DMS 273 (cell line): Measurements from ENCODE around the gene ZMYND11.
"Not testable (repeated sequence)": the region's sequence is repeated elsewhere in the genome, so short reads cannot be mapped to it uniquely, and the experiment has no call there.

Experiments
- DNase-seq: peaks from one replicate; lab custom pipeline; 2025; ENCODE audit not compliant: unreplicated experiment; lab: John Stamatoyannopoulos, UW

ZMYND11 gene

DNA sequence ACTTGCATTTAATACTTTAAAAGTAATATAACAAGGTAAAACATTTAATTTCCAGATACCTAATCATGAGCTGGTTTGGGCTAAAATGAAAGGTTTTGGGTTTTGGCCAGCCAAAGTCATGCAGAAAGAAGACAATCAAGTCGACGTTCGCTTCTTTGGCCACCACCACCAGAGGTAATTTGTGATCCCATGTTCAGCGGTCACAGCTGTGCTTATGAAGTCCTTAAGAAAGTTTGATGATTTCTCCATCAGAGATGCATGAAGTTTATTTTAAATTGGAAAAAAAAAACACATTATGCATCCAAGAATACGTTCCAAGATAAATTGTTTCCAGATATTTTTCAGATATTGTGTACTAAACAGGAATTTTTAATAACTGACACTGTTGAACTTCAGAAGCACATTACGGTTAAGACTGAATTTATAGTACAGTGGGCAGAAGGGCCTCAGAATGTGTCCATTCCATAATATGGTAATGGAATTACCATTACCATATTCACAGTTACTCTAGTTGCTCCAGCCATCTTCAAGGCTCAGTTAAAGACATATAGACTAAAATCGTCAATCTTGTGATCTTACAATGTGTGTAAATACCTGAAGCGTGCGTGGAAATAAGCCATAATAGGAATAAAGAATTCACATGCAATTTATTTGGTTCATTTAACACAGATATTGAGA, 106.8 kb downstream of the ZMYND11 start:
- no peak for DNase-seq

DNA sequence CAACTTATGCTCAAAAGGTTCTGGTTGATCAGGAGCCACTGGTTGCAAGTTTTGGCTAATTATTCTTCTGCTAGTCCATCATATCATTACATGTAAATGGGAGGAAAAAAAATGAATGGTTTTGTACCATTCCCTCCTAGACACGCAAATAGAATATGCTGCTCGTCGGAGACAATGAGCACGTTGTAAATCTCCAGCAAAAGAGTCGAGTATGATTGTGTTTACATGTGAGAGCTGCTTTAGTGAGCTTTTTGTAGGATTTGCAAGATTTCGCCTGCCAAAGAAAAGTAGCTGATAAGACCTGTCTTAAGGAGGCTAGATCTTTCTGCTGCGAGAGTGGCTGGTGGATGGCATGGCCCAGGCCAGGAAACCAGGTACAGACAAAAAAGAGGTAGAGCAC, 109.0 kb downstream of the ZMYND11 start:
- no peak for DNase-seq

- no peak for DNase-seq
Observed at GRCh38 chr10:246431-246830, 111.2 kb downstream of the ZMYND11 start.

DNA sequence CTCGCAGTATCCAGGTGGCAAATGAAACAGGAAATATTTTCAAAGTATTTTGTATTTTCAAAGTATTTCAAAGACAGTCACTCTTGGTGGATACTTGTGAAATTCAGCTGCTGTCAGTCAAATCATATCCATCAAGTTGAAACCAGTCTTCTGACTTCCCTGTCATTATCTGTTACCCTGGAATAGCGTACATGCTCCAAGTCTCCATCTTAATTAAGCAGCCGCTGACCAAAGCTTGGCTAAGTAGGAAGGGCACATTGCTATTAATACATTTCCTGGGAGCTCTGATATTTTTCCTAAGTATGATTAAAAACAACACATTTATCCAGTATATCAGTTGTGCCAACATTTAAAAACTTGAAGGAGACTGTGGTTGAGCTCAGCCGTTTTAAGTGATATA, 112.2 kb downstream of the ZMYND11 start:
- no peak for DNase-seq

GRCh38 chr10:248307-248706, 113.1 kb downstream of the ZMYND11 start:
- DNase-seq, result no peak

DNA sequence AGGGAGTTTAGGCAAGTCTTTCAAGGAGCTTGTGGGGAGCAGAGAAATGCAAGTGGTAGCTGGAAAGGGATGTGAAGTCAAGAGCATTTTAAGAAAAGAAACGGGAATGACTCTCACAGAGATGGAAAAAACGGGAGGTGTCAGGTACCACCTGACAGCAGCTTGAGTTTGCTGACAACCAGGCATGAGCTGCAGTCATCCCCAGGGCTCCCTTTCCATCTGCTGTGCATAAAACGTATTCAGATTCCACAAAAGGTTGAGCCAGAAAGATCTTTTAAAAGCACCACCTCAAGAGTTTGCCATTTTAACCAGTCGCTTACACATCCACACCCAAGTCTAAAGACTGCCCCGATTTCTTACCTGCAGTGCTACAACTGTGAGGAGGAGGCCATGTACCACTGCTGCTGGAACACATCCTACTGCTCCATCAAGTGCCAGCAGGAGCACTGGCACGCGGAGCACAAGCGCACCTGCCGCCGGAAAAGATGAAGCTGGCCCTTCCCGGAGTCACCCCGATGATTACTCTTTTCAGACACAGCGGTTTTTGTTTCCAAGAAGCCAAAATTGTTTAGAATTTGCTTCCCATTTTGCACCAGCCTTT, 116.8 kb downstream of the ZMYND11 start:
- DNase-seq, result no peak

DNA sequence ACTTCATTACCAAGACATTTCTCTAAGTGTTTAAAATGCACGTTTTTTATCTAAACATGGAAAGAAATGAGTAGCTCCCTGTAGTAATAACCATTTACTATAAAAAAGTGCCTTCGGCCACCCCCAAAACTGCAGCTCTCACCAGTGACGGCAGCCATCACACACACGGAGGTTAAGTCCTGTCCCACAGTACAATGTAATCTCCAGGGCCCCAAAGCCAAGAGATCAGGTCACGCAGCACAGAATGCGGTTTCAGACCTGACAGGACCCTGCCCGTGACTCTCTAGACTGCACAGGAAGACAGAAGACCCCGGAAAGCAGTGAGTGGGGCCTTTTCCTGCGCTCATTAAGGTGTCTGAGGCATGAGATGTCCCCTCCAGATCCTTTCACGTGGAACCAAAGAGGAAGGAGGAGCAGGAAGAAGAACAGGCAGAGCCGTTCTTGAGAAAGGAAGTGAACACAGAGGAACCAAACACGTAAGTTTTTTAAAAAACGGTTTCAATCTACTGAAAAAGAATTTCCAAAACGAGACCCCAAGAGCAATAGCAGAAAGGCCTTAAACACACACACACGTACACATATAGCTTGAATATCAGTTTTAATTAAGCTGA, 125.7 kb downstream of the ZMYND11 start:
- no peak for DNase-seq

GRCh38 chr10:264160-265073, 129.2 kb downstream of the ZMYND11 start:
- not testable (repeated sequence) for DNase-seq

GRCh38 chr10:265074-265440, 129.8 kb downstream of the ZMYND11 start:
- not testable (repeated sequence) for DNase-seq

- DNase-seq, result not testable (repeated sequence)
Observed at GRCh38 chr10:265816-266588, 130.7 kb downstream of the ZMYND11 start.

DNA sequence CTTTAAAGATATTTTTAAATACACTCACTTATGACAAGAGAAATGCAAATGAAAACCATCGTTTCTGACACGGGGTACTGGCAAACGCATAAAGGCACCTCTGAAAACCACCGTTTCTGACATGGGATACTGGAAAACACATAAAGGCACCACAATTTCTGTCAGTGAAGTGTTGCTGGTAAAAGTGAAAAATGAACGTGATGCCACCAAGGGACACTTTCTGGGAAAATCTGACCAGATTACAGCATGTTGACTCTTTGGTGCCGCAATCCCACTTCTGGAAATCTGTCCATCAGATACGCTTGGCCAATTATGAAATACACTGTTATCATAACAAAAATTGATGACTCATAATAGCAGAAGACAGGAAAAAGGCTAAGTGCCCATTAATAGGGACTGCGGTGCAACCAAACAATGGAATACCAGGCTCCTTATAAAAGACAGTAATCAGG, 131.7 kb downstream of the ZMYND11 start:
- no peak for DNase-seq

DNA sequence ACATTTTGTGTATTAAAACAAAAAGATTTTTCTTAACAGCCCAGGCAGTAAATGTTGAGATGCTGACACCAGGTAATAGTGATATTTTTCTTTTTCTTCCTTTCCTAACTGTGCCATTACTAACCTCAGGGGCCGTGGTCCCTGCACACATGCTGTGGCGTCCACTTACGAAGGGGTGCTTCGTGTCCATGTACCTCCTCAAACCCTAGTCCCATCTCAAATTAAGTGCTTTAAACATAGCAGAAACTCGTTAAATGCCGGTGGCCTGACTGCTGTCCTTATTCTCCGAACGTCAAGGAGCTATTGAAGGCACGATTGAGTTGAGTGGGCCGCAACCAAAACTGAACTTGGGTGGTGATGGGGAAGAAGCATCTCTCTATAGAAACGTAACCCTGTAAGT, 132.4 kb downstream of the ZMYND11 start:
- DNase-seq, result no peak

DNA sequence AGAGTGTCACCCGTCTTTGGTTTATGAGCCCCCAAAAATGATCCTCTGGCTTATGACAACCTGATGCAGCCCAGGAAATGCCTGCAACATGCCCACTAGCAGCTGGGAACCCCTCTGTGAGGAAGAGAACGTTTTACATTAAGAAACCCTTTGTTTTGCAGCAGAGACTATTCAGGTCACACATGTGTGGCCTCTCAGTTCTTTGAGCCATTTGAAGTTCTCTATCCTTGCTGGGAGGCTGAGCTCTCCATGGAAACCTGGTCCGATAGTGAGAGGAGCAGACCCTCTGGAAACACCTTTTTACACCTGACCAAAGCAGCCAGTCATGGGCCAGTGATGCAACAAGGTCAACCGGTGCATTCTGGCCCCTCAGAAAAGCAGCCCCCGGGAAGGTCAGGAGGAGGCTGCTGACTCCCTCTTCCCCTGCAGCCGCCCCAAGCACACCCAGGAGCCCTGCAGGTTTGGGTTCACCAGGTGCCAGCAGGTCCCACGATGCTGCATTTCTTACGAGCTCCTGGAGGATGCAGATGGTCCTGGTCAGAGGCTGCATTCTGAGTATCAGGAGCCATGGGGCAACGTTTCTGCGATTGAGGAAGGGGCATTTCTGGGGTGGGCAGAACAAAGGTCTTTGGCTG, 134.3 kb downstream of the ZMYND11 start:
- DNase-seq, result no peak

DNA sequence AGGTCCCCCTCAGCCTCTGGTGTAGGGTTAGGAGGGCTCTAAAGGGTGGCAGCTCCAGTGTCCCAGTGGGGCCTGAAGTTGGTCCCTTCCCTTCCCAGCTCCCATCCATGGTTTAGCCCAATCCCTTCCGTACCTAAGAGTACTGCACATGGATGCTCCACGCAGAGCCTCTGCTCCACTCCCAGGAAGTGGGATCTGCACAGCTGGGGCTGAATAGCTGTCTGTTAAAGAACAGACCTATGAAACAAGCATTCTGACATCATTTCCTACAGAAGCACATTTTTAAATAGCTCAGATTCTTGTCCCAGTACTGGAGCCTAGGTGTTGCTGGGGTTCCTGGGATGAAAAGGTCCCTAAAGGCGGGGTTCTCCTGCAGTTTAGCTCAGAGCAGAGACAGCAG, 135.9 kb downstream of the ZMYND11 start:
- no peak for DNase-seq

- DNase-seq, result no peak
Observed at GRCh38 chr10:271722-272121, 136.5 kb downstream of the ZMYND11 start.

GRCh38 chr10:273088-273487, 137.8 kb downstream of the ZMYND11 start:
- no peak for DNase-seq

DNA sequence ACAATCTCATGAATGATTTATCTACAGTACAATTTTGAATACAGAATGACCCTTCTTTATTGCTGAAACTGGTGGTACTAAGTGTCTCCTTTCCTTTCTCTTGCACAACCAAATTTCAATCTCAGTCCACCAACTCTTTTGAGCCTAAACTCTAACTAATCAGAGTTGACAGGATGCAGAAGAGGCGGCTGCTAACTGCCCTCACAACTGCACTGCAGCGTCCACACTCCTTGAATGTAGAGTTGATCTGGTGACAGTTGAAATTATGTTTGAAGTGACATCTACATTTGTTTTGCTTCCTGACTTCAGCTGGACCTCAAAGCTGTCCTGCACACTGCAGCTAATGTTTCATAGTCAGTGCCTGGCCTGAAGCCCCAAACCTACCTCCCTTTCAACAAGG, 139.6 kb downstream of the ZMYND11 start:
- DNase-seq, result no peak

DNA sequence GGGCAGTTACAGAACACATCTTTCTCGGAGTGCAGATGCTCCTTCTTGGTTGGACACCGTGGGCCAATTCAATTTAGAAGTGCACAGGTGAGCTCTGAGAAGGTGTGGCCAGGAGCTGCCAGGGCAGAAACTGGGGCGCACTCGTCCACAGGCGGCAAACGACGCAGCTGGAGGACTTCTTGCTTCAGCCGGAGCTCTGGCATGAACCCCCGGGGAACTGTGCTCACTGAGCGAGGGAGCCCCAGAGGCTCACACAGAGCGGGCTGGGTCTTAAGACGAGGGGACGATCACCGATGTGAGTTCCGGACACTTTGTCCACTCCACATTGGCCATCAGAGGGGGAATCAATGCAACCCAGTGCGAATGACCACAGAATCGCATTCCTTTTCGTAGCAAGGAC, 140.4 kb downstream of the ZMYND11 start:
- no peak for DNase-seq

DNA sequence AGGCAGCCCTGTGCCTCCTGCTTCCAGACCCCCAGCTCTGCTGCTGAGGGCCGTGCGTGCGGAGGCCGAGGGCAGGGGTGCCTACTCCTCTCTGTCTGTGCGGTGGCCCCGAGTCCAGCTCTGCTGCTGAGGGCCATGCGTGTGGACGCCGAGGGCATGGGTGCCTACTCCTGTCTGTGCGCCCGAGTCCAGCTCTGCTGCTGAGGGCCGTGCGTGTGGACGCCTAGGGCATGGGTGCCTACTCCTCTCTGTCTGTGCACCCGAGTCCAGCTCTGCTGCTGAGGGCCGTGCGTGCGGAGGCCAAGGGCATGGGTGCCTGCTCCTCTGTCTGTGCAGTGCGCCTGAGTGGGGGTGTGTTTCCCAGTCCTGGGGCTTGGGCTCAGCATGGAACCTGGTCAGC, 142.7 kb downstream of the ZMYND11 start:
- no peak for DNase-seq

DNA sequence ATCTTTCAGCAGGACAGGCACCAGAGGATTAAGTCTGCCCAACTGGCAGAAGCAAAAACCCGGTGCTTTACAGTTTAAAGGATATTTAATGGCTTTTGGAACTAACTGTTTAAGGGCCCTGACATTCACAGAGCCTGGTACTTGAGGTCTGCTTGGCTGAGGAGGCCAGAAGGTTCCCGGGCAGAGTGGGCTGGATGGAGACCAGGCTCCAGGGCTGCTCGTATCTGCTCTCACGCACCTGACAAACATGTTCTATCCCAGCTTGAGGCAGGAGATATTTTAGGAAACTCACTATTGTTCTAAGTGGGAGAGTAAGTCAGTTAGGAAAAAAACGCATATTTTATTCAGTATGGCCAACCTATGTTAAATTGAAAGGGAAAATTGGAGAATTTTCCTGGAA, 143.5 kb downstream of the ZMYND11 start:
- DNase-seq, result no peak
